Activated CD8-positive, alpha-beta memory T cell treated with anti-CD3 and anti-CD28 coated beads, Interleukin-2, amount 10 ng/mL, durations not matched to agents 7 days and 5 days (primary cell): ENCODE measurements around the gene CMSS1. TPM values are rescaled to one million over a fixed set of nuclear protein-coding genes. Genes with fewer than 3 reads are reported as not detected.

Experiments used
- ATAC-seq: fragments of 150-1000 bp; cut with Tn5 transposase; one replicate; pipeline ENCODE4 v1.10.0; 2021; ENCODE audit warnings: moderate library complexity
- CTCF ChIA-PET: fragments of 350-600 bp; sonication (Branson Sonifier 250); formaldehyde crosslinking; loops from one replicate; lab custom pipeline; 2021; ENCODE audit warnings: antibody characterized with exemption; lab: Charles Lee
- DNase-seq: peaks from one replicate; pipeline ENCODE4 v3.0.0-alpha.2; 2020
- H3K27ac Mint-ChIP-seq: one replicate; pipeline ENCODE4 v1.8.0; 2021; ENCODE audit warnings: mild to moderate bottlenecking, mixed read lengths
- H3K27me3 Mint-ChIP-seq: one replicate; pipeline ENCODE4 v1.8.0; 2021; ENCODE audit warnings: mixed read lengths
- H3K36me3 Mint-ChIP-seq: one replicate; pipeline ENCODE4 v1.8.0; 2021; ENCODE audit warnings: mild to moderate bottlenecking, mixed read lengths
- H3K4me1 Mint-ChIP-seq: one replicate; pipeline ENCODE4 v1.8.0; 2021; ENCODE audit warnings: mixed read lengths
- H3K4me3 Mint-ChIP-seq: one replicate; pipeline ENCODE4 v1.8.0; 2021; ENCODE audit warnings: mild to moderate bottlenecking, moderate library complexity, mixed read lengths
- H3K9me3 Mint-ChIP-seq: one replicate; pipeline ENCODE4 v1.8.0; 2022; ENCODE audit warnings: low read depth, mixed read lengths
- total RNA-seq, 2 experiments: library from RNA; stranded (reverse); gene quantifications; one replicate each; pipeline ENCODE4 v1.2.3, GENCODE V29; 2021

Gene CMSS1
- 10 to 100 TPM; 57.2 to 57.5 TPM for total RNA-seq

- Mint-ChIP-seq H3K36me3 (peaks cover 5% of the 10 kb centered on the region), H3K27ac (peak within 1 kb of the TSS; percentile 94), H3K4me1 (peaks cover 40% of the 10 kb centered on the region), H3K4me3 (peak within 1 kb of the TSS; percentile 100), H3K27me3 (no peaks in the 10 kb centered on the region), H3K9me3 (no peaks in the 10 kb centered on the region)
- ATAC-seq (peak; percentile 97), DNase-seq (peak; percentile 96)
- CTCF ChIA-PET, result interaction anchor here (0.6 to 2.2 kb wide), 8 partner anchors 9 to 584 kb away, joined by 3 to 15 read pairs (median 4); no protein-coding TSS in a partner anchor
Observed at GRCh38 chr3:99817437-99818240, at the start of gene CMSS1. TSS of gene CMSS1 (plus strand) at chr3:99817862.

- Mint-ChIP-seq H3K4me1 (no peaks in the 10 kb centered on the region), H3K9me3 (no peaks in the 10 kb centered on the region), H3K4me3 (no peak overlapping the region), H3K27me3 (peaks cover 2% of the 10 kb centered on the region), H3K27ac (no peak overlapping the region), H3K36me3 (no peaks in the 10 kb centered on the region)
- CTCF ChIA-PET, result no interaction called here
- ATAC-seq (no peak), DNase-seq (no peak)
Observed at GRCh38 chr3:99768126-99768525, 49.5 kb upstream of the CMSS1 start.

GRCh38 chr3:99768808-99769501 is 48.7 kb upstream of the CMSS1 start:
- DNase-seq, result no peak

GRCh38 chr3:99772171-99772570 is 45.5 kb upstream of the CMSS1 start:
- no peaks in the 10 kb centered on the region for H3K36me3 Mint-ChIP-seq
- no peak for DNase-seq
- H3K27me3 Mint-ChIP-seq, result peaks cover 3% of the 10 kb centered on the region
- no peak overlapping the region for H3K27ac Mint-ChIP-seq
- H3K9me3 Mint-ChIP-seq, result no peaks in the 10 kb centered on the region
- no peak overlapping the region for H3K4me3 Mint-ChIP-seq
- H3K4me1 Mint-ChIP-seq, result peaks cover 5% of the 10 kb centered on the region
- ATAC-seq, result no peak
- CTCF ChIA-PET, result no interaction called here

More at GRCh38 chr3:99768808-99769501, 48.7 kb upstream of the CMSS1 start:
- no peaks in the 10 kb centered on the region for H3K9me3 Mint-ChIP-seq
- H3K27me3 Mint-ChIP-seq, result peaks cover 2% of the 10 kb centered on the region
- H3K27ac Mint-ChIP-seq, result no peak overlapping the region
- H3K4me1 Mint-ChIP-seq, result no peaks in the 10 kb centered on the region
- no peaks in the 10 kb centered on the region for H3K36me3 Mint-ChIP-seq
- H3K4me3 Mint-ChIP-seq, result no peak overlapping the region
- ATAC-seq, result no peak
- CTCF ChIA-PET, result no interaction called here

- Mint-ChIP-seq H3K4me1 (peaks cover 5% of the 10 kb centered on the region), H3K36me3 (no peaks in the 10 kb centered on the region), H3K9me3 (no peaks in the 10 kb centered on the region), H3K27me3 (peaks cover 4% of the 10 kb centered on the region), H3K27ac (no peak overlapping the region), H3K4me3 (no peak overlapping the region)
- no peak for DNase-seq
- ATAC-seq, result no peak
- CTCF ChIA-PET, result no interaction called here
Observed at GRCh38 chr3:99772671-99773070, 45.0 kb upstream of the CMSS1 start.

GRCh38 chr3:99774467-99774866 is 43.2 kb upstream of the CMSS1 start:
- DNase-seq (no peak), ATAC-seq (peak; percentile 55)
- Mint-ChIP-seq H3K9me3 (no peaks in the 10 kb centered on the region), H3K4me3 (no peak overlapping the region), H3K27ac (no peak overlapping the region), H3K4me1 (peaks cover 5% of the 10 kb centered on the region), H3K36me3 (no peaks in the 10 kb centered on the region), H3K27me3 (peaks cover 15% of the 10 kb centered on the region)
- CTCF ChIA-PET, result no interaction called here

- CTCF ChIA-PET, result no interaction called here
- peaks cover 29% of the 10 kb centered on the region for H3K27me3 Mint-ChIP-seq
- no peak overlapping the region for H3K27ac Mint-ChIP-seq
- peaks cover 5% of the 10 kb centered on the region for H3K4me1 Mint-ChIP-seq
- H3K36me3 Mint-ChIP-seq, result no peaks in the 10 kb centered on the region
- no peak for ATAC-seq
- no peaks in the 10 kb centered on the region for H3K9me3 Mint-ChIP-seq
- DNase-seq, result no peak
- H3K4me3 Mint-ChIP-seq, result no peak overlapping the region
Observed at GRCh38 chr3:99776516-99777209, 41.0 kb upstream of the CMSS1 start.

- Mint-ChIP-seq H3K27ac (no peak overlapping the region), H3K4me1 (peaks cover 5% of the 10 kb centered on the region)
- CTCF ChIA-PET, result no interaction called here
Observed at GRCh38 chr3:99777210-99777549, 40.5 kb upstream of the CMSS1 start.

GRCh38 chr3:99777708-99778107 is 40.0 kb upstream of the CMSS1 start:
- DNase-seq (no peak), ATAC-seq (no peak)
- Mint-ChIP-seq H3K4me1 (peaks cover 5% of the 10 kb centered on the region), H3K9me3 (no peaks in the 10 kb centered on the region), H3K4me3 (no peak overlapping the region), H3K36me3 (no peaks in the 10 kb centered on the region), H3K27me3 (peaks cover 30% of the 10 kb centered on the region), H3K27ac (no peak overlapping the region)
- CTCF ChIA-PET, result no interaction called here

More at GRCh38 chr3:99777210-99777549, 40.5 kb upstream of the CMSS1 start:
- H3K4me3 Mint-ChIP-seq, result no peak overlapping the region
- H3K36me3 Mint-ChIP-seq, result no peaks in the 10 kb centered on the region
- DNase-seq (no peak), ATAC-seq (no peak)
- H3K27me3 Mint-ChIP-seq, result peaks cover 30% of the 10 kb centered on the region
- H3K9me3 Mint-ChIP-seq, result no peaks in the 10 kb centered on the region

GRCh38 chr3:99780749-99781148 is 36.9 kb upstream of the CMSS1 start:
- Mint-ChIP-seq H3K4me1 (no peaks in the 10 kb centered on the region), H3K27ac (no peak overlapping the region), H3K27me3 (peaks cover 39% of the 10 kb centered on the region), H3K9me3 (no peaks in the 10 kb centered on the region), H3K36me3 (no peaks in the 10 kb centered on the region), H3K4me3 (no peak overlapping the region)
- CTCF ChIA-PET, result no interaction called here
- no peak for ATAC-seq
- DNase-seq, result no peak

- Mint-ChIP-seq H3K4me1 (no peaks in the 10 kb centered on the region), H3K36me3 (no peaks in the 10 kb centered on the region), H3K27ac (no peak overlapping the region), H3K4me3 (no peak overlapping the region), H3K27me3 (peaks cover 44% of the 10 kb centered on the region), H3K9me3 (no peaks in the 10 kb centered on the region)
- DNase-seq (no peak), ATAC-seq (no peak)
- CTCF ChIA-PET, result no interaction called here
Observed at GRCh38 chr3:99781761-99782160, 35.9 kb upstream of the CMSS1 start.

GRCh38 chr3:99783011-99783573 is 34.6 kb upstream of the CMSS1 start:
- ATAC-seq (no peak), DNase-seq (no peak)
- Mint-ChIP-seq H3K36me3 (no peaks in the 10 kb centered on the region), H3K4me1 (no peaks in the 10 kb centered on the region), H3K9me3 (no peaks in the 10 kb centered on the region), H3K27ac (no peak overlapping the region), H3K4me3 (no peak overlapping the region), H3K27me3 (peaks cover 47% of the 10 kb centered on the region)
- CTCF ChIA-PET, result no interaction called here

- H3K27ac Mint-ChIP-seq, result no peak overlapping the region
- CTCF ChIA-PET, result no interaction called here
Observed at GRCh38 chr3:99789011-99789721, 28.5 kb upstream of the CMSS1 start.

More at GRCh38 chr3:99789011-99789721, 28.5 kb upstream of the CMSS1 start:
- DNase-seq (peak; percentile 41), ATAC-seq (peak; percentile 55)
- H3K9me3 Mint-ChIP-seq, result no peaks in the 10 kb centered on the region
- H3K4me3 Mint-ChIP-seq, result no peak overlapping the region
- H3K4me1 Mint-ChIP-seq, result no peaks in the 10 kb centered on the region
- peaks cover 32% of the 10 kb centered on the region for H3K27me3 Mint-ChIP-seq
- no peaks in the 10 kb centered on the region for H3K36me3 Mint-ChIP-seq
